Fibroblast of peridontal ligament (primary cell): ENCODE measurements around the gene GLIS2.

ENCODE experiments used
- DNase-seq: peaks from one replicate; pipeline ENCODE4 v3.0.0-alpha.2; 2010; ENCODE audit errors: extremely low read depth

The GLIS2 gene

DNA sequence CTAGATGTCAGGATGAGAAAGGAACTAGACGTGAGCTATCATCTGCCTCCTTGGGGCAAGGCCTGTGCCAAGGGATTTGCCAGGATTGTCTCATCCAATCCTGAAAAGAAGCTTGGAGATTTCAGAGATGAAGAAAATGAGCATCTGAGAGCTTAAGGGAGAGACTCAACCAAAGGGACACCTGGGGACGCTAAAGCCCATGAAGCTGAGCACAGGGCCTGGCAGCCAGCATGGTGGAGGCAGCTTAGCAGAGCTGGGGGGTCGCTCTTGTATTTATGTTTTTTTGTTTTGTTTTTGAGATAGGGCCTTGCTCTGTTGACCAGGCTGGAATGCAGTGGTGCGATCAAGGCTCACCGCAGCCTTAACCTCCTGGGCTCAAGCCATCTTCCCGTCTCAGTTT, 18.4 kb upstream of the GLIS2 start:
- no peak for DNase-seq

DNA sequence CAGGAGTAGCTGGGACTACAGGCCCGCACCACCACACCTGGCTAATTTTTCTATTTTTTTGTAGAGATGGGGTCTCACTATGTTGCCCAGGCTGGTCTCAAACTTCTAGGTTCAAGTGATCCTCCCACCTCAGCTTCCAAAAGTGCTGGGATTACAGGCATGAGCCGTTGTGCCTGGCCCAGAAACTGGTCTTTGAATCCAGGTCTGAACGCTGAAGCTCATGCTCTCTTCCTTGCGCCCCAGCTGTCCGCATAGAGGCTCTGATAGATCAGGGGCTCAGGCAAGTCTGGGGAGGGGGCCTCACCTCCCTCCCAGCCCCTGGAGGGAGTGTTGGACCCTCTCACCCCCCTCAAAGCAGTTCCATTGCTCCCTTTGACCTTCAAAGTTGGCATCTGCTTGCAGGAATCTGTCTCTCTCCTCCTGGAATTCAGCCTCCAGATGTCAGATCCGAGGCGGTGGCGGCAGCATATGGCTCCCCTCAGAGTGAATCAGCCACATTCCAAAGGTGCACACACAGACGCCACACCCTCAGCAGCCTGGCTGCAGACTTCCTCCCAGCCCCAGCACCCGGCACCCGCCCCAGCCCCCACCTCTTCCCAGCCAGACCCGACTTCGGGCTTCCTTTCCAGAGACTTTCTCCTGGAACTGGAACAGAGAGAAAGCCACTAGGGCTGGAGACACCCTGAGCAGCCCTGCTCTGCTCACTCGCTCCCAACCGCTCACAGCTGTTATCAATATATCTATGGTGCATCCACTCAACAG, 16.9 kb upstream of the GLIS2 start:
- DNase-seq = peak; percentile 82

DNA sequence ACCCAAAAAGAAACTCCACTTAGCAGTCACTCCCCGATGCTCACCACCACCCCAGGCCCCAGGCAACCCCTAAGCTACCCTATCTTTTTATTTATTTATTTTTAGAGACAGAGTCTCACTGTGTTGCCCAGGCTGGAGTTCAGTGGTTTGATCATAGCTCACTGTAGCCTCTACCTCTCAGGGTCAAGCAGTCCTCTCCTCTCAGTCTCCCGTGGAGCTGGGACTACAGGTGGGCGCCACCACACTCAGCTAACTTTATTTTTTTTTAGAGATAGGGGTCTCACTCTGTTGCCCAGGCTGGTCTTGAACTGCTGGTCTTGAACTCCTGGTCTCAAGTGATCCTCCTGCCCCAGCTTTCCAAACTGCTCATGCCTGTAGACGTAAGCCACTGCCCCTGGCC, 14.7 kb upstream of the GLIS2 start:
- no peak for DNase-seq

DNA sequence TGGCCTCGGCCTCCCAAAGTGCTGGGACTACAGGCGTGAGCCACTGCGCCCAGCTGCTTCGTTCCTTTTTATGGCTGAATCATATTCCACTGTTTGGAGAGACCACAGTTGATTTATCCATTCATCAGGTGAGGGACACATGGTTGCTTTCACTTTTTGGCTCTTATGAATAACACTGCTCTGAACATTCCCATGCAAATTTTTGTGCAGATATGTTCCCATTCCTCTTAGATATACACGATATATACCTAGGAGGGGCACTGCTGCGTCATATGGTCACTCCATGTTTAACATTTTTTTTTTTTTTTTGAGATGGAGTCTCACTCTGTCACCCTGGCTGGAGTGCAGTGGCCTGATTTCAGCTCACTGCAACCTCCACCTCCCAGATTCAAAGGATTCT, 13.9 kb upstream of the GLIS2 start:
- no peak for DNase-seq

DNA sequence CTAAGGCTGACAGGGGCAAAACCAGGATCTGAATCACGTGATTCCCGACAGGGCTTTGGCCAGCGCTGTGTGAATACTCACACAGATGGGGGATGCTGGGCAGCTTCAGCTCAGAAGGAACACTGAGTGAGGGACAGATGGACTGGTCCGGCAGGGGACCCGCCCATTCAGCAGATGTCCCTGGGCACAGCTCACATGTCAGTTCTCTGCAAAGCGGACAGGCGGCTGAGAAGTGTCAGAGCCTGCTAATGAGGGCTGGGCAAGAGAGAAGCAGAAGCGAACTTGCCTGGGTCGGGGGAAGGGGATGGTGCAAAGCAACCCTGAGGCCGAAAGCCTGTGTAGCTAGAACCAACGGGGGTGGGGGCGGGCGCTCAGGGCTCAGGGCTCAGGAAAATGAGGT, 11.9 kb upstream of the GLIS2 start:
- DNase-seq = no peak

DNA sequence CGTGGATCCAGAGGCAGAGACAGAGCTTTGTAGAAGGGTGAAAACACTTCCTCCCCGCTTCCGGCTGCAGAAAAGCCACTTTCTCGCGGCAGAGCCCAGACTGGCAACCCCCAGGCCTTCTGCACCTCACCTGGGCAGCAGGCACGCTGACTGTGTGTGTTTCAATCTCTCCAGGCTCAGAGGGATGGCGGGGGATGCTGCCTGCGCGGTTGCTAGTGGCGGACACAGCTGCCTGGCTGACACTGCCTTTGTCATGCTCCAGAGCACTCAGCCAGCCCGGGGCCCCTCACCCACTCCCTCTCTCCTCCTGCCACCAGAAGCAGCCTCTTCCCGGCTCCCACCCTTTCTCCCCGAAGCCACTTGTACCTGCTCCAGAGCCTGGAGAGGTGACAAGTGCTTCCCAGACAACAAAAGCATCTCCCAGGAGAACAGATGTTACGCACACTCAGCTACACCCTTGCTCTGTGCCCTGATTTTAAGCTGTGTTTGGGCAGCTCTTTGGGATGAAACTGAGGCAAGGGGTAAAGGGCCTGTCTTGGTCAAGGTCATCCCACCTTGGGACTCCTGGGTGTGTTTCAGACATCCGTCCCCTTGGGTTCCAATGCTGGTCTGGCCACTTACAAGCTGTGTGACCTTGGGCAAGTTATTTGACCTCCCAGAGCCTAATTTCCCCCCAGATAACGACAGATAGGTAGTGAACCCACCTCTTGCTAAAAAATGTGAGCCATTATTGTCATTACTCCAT, 9.2 kb upstream of the GLIS2 start:
- no peak for DNase-seq

DNA sequence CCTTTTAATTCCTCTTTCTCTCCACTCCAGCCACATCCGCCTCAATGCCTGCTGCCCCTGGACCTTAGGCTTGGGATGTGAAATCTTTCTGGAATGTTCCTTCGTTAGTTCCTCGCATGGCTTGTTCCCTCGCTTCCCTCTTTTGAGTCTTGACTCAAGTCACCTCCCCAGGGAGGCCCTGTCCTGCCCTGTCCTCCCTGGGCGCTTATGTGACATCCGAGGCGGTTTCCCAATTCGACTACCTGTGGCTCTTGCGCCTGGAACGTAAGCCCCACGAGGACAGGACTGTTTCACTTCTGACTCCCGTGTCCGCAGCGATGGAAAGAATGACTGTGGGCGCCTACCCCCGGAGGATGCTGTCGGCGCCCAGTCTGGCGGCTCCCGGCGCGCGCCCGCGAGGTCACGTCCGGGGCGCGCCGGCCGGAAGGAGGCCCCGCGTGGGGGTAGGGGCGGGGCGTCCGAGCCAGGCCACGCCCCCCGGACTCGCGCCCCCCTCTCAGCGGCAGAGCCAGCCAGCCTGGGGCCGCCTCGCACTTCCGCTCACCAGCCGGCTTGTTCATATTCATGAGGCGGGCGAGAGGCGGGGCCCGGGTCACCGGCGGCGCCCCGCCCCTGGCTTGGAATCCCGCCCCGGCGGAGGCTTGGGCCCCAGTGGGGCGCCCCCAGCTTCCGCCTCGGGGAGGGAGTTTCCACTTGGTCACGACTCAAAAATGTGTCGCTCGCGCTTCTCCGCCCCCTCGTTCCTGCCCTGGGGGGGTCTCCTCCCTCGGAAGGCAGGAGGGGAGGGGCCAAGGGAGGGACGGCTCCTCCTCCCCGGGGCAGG, 8.4 kb upstream of the GLIS2 start:
- peak; percentile 82 for DNase-seq

DNA sequence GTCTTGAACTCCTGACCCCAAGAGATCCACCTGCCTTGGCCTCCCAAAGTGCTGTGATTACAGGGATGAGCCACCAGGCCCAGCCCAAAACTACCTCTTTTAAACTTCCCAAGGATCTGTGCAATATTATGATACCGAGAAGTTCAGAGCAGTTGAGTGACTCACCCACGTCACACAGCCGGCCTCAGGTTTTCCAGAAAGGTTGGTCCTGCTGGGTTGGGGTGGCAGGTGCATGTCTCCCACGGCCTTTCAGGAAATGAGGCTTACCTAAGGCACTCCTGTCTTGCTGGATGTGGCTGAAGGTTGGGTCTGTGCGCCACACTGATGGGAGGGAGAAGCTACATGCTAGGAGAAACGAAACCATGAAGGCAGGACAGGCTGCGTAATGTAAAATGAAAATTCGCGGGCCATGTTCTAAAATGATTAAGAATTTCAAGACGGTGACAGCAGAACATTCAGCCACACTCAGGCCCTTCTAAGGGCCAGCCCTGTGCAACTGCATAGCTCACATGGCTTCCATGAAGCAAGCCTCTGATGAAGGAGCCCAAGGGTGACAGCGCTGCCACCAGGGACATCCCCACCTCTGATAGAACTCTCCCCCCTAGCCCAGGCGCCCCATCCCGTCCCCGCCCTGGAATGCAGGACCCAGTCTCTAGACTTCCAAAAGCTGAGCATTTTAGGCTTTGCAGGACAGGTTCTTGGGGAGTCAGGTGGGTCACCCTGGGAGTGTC, 6.6 kb upstream of the GLIS2 start:
- no peak for DNase-seq

DNA sequence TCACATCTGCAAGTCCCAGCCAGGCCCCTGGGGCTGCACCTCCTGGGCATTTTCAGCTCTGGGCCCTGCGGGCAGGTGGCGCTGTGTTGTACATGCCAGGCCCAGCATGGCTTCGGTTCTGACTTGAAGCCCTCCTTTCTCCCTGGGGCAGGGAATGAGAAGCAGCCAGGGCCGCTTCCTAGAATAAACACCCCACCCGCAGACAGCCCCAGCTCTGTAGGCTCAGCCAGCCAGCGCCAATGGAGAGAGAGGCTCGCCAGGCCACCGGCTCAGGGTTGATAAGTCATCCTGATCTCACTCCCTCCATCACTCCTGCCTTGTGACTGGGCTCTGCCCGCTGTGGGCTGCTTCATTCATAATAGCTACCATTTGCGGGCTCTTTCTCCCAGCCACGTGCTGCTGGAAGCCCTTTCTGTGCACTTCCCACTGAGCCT, 6.0 kb upstream of the GLIS2 start:
- peak; percentile 92 for DNase-seq

DNA sequence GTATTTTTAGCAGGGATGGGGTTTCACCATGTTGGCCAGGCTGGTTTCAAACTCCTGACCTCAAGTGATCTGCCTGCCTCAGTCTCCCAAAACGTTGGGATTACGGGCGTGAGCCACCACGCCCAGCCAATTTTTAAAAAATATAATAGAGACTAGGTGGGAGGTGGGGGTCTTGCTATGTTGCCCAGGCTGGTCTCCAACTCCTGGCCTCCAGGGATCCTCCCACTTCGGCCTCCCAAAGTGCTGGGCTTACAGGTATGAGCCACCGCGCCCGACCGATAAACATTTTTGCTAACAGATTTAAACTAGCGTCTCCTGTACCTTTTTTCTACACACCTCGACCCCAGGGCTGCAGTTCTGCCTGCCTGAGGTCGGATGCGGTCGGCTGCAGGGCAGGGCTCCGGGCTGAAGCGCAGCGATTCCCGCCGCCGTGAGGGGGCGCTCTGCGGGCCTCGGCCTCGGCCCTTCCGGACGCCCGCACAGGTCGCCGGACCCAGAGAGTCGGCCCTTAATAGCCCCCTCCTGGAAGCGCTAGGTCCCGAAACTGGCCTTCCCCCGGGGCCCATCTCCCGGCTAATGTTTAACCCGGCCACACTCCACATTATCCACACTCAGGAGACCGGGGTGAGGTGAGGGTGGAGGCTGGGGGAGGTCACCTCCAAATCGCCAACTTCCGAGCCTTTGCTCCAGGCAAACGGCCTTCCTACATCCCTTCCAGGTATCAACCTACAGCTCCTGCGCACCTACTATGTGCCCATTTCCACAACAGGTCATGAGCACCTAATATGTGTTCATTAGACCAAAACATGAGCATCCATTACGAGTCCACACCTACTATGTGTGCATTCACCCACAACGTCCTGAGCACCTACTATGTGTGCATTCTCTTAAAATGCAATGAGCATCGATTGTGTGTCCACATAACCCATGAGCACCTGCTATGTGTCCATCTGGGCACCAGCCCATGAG, 2.0 kb upstream of the GLIS2 start:
- DNase-seq = no peak

DNA sequence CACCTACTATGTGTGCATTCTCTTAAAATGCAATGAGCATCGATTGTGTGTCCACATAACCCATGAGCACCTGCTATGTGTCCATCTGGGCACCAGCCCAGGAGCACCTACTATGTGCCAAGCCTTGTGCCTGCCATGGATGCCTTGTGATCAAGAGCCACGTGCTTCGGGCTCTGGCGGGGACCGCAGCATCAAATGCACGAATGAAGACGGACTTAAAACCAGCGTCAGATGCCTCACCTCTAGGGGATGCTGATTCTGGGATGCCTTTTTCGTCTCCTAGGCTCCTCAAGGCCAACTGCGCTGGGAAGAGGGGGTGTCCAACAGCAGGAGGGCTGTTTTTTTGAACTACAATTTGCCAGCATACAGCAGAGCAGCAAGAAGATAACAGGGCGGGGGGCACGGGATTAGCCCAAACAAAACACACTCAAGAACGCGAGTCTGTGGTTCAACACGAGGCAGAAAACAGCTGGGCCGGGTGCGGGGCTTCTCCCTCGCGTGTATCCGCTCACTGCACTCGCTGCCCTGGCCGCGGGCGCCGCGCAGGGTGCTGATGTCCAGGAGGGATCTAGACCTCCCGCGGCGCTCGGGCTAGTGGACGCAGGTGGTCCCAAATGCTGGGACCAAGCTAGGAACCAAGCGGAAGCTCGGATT, 1.2 kb upstream of the GLIS2 start:
- peak; percentile 60 for DNase-seq

DNA sequence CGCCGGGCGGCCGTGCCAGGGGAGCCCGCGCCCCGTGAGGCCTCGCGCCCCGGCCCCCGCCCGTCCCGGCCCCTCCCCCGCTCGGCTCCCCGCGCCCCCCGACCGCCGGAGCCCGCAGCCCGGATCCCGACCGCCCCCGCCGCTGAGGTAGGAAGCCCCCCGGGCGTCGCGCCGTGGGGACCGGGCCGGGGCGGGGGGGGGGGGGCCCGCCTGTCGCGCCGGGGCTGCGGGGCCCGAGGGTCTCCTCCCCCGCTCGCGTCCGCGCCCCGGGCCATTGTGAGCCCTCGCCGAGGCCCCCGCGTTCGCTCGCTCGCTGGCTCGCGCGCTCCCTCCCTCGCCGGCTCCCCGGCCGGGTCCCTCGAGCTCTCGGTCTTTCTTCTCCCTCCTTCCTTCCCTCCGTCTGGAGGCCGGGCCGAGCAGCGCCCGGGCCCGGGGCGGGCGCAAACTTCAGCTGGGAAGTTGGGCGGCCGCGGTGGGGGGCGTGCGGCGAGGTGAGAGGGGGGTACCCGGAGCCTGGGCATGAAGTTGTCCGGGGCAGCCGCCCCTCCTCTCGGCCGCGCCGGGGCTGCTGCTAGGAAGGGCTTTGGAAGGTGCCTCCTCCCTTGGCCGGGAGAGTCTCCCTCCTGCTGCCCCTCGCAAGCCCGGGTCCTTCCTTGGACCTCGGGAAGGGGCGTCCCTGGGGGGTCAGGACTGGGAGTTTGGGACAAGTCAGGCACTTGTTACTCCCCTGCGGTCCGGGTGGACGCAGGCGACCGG, 419 bp downstream of the GLIS2 start:
- no peak for DNase-seq

DNA sequence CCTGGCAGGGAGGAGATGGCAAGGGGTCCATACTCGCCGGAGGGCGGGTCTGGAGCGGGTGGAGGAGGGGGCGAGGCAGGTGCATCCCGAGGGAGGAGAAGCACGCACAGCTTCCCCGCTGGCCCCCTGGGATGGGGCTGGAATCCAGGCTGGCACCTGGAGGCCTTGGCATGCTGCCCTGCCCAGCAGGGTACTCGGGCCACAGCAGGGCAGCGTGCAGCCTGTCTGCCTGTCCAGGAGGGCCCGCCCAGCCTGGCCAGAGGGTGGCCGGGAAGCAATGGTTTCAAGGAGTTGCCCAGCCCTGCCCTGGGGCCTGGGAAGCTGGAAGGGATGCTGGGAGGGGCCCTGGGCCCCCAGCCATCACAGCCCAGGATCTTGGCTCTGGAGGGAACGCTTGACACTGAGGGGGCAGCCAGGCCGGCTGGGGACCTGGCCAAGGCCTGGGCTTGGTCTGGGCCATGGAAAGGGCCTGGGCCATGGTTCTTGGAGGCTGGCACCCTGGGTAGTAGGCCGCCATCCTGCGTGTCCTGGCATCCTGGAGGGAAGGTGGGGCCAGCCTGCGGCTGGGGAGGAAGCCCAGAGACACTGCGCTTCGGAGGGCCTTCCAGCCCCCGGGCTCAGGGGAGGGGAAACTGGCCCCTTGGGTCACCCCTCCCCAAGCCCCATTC, 1.1 kb downstream of the GLIS2 start:
- peak; percentile 33 for DNase-seq

DNA sequence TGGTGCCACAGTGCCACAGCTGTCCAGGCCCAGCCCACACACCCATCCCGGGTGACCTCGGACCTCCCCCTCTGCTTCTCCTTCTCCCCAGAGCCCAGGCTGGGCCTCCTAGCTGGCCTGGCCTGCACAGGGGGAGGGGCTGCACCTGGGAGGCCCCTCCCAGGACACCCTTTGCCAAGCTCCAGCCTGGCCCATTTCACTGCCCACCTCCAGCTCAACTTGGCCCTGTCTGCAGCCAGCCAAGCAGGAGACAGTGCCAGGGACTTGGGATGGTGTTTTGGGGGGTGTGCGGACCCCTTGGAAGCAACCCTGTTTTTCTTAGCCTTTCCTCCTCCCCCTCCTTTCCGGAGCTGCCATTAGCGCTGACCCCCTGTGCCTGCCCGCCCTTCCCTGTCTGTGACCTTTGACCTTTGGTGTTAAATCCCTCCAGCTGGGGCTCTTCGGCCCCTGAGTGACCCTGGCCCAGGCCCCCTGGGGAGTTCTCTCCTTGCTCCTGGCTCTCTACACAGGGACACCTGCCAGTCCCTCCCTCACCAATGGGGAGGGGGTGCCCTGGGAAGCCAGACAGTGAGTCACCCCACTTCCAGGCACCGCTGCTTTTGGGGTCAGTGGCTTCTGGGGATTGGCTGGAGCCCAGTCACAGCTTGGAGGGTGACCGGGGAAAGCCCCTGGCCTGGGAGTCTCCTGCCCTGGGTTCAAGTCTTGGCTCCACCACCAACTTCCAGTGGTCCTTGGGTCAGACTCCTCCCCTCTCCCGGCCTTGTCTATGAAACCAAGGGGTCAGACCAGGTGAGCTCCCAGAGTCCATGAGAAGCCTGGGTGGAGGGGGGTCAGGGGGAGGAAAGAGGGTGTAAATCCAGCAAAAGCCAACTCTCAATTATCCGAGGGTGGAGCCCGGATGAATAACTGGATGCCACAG, 1.9 kb downstream of the GLIS2 start:
- DNase-seq = no peak

DNA sequence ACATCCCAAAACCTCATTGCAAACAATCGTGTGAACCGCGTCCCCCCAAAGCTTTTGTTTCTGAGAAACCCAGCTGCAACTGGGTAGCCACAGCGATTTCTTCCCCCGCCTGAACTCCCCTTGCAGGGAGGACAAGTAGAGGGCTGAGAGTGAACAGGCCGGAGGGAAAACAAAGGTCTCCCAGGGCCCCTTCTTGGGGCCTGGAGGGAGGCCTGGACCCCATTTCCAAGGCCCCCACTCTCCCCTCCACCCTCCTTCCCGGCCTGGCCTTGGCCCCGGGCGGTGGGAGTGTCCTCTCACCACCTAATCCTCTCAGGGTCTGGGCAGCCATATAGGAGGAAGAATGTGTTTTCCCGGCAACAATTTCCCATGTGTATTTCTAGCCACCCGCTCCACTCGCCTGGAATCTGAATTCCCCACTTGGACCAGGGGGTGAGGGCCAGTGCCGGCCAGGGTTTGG, 2.6 kb downstream of the GLIS2 start:
- DNase-seq = peak; percentile 38

DNA sequence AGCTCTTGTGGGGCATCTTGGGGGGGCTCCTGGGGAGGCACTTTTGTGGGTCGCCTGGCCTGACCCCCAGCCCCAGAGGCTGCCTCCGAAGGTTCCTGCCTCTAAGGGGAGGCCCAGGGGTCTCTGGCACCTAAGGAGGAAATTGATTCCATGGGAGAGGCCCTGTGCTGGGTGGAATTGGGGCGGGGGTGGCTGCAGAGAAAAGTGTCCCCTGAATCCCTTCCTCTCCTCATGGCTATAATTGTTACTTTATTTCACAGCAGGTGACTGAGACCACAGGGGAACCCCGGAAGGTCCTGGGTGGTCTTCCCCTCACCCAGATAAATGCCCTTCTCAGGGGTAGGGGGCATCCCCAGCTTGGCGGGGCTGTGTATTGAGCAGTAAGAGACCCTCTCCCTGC, 3.1 kb downstream of the GLIS2 start:
- DNase-seq = no peak
